Pancreas (tissue), 10 donors: ENCODE results near the gene EMD. TPM values are rescaled to one million over a fixed set of nuclear protein-coding genes. Genes with fewer than 3 reads are reported as not detected.

Source experiments
- ATAC-seq, 4 donors: fragments of 200-7000 bp; cut with Tn5 transposase; one replicate each; pipeline versions ENCODE4 v1.8.0 to v1.9.1; 2020; ENCODE audit warnings: mild to moderate bottlenecking in 4 of 4, moderate library complexity in 4 of 4
- DNase-seq, 6 donors: peaks; one replicate each; pipeline ENCODE4 v3.0.0-alpha.2; 2020
- FAIRE-seq: peaks from 2 replicates; lab custom pipeline; 2012; peaks lifted over from hg19 to GRCh38; lab: Jason Lieb, UNC
- H3K27ac ChIP-seq, 4 donors: fragments of 200-600 bp; sonication (generic); 1 replicate in 3 of 4; 2 replicates in 1 of 4; pipeline versions ENCODE4 v1.5.0 to v1.8.0; 2020
- H3K27me3 ChIP-seq, 4 donors: fragments of 200-600 bp; one replicate each; pipeline ENCODE4 v1.8.0; 2021
- H3K36me3 ChIP-seq, 3 donors: fragments of 200-600 bp; sonication (generic) in 1 of 3; one replicate each; pipeline versions ENCODE4 v1.5.0 to v1.8.0; 2020 to 2021
- H3K4me1 ChIP-seq, 3 donors: fragments of 200-600 bp; one replicate each; pipeline ENCODE4 v1.8.0; 2021
- H3K4me3 ChIP-seq, 4 donors: fragments of 200-600 bp; sonication (generic) in 2 of 4; one replicate each; pipeline versions ENCODE4 v1.5.0 to v1.8.0; 2020 to 2021
- H3K9me3 ChIP-seq, 4 donors: fragments of 200-600 bp; one replicate each; pipeline ENCODE4 v1.8.0; 2021
- WGBS, 2 donors: extraction: QIAGEN DNeasy Blood & Tissue Kit; methylation state at CpG; one replicate each; pipeline ENCODE4 v1.1.7; 2013; 5-methylcytosine and 5-hydroxymethylcytosine counted together
- intact Hi-C, 3 donors: fragments of 100-400 bp; cut with DNase I; formaldehyde crosslinking; loops; one replicate each; pipeline versions ENCODE4 v1.11.1 to v1.14.2; 2022
- polyA plus RNA-seq, 2 donors: library from polyadenylated mRNA; stranded (reverse); fragments of 200-250 nt; gene quantifications; one replicate each; pipeline ENCODE4 v1.2.3, GENCODE V29; 2013
- total RNA-seq, 6 donors: library from RNA; stranded (reverse); fragmentation: NEBNext Ultra II Directional in 4 of 6; extraction: Animal tissue kit (Norgen Biotek cat#: 25700) in 4 of 6; gene quantifications; one replicate each; pipeline versions ENCODE4 v1.2.1 to v1.2.4, GENCODE V29; 2021 to 2023
- TF ChIP-seq, protein P1 (sequence below), 4 donors: fragments of 200-600 bp; sonication (generic) in 3 of 4; IDR thresholded peaks; one replicate each; pipeline versions ENCODE4 v1.5.0 to v1.8.0; 2021; ENCODE audit warnings: antibody characterized with exemption in 4 of 4
- donor health status: healthy with polysubstance abuse.
- donor health status: DM: no; HTN: no; CAD: no; lungs with moderate emphysema.
- donor health status: DM: no; HTN: no; CAD: no.
- donor health status: control.
- donor health status: control.
- donor health status: Bipolar disorder and iron deficiency.
- donor health status: DM: yes; HTN: yes; CAD: no.
- donor health status: DM: no; HTN: no; CAD: no.
- donor health status: DM: no; HTN: no; CAD: no.
- donor health status: DM: yes; HTN: yes; CAD: no.

EMD gene
- total and polyA plus RNA-seq, 8 donors, result 23.1 to 86.7 (median 41.4) TPM

DNA sequence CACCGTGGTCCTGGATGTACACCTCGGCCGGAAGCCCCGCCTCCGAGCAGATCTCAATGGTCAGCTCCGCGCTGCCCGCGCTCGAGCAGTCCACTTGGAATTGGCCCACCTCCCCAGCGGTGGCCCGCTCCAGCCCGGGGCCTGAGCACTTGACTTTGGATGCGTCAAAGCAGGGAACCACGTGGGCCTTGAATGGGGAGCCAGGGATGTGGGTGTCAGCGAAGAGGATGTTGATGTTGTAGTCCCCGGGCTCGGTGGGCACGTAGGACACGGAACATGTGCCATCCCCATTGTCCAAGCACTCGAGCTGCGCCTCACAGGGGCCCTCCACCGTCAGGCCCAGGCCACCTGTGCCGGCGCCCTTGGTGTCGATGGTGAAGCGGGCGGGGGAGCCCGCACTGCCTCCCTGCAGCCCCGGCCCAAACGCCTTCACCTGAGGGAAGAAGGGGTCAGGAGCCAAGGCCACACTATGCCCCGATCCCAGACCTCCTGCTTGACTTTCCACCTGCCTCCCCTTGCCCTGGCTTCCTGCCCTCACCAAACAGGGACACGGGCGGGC lies 18.9 kb upstream of the EMD start:
- no peak overlapping the region for H3K27ac ChIP-seq
- DNase-seq (no peak), FAIRE-seq (no peak), ATAC-seq (no peak)
- no peaks in the 10 kb centered on the region for H3K27me3 ChIP-seq
- no peaks in the 10 kb centered on the region for H3K9me3 ChIP-seq
- 94% methylated on average over 33 to 34 of the region's 34 CpGs for whole genome bisulfite sequencing, 2 donors
- TF ChIP-seq, protein P1, sequence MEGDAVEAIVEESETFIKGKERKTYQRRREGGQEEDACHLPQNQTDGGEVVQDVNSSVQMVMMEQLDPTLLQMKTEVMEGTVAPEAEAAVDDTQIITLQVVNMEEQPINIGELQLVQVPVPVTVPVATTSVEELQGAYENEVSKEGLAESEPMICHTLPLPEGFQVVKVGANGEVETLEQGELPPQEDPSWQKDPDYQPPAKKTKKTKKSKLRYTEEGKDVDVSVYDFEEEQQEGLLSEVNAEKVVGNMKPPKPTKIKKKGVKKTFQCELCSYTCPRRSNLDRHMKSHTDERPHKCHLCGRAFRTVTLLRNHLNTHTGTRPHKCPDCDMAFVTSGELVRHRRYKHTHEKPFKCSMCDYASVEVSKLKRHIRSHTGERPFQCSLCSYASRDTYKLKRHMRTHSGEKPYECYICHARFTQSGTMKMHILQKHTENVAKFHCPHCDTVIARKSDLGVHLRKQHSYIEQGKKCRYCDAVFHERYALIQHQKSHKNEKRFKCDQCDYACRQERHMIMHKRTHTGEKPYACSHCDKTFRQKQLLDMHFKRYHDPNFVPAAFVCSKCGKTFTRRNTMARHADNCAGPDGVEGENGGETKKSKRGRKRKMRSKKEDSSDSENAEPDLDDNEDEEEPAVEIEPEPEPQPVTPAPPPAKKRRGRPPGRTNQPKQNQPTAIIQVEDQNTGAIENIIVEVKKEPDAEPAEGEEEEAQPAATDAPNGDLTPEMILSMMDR (IDR thresholded peaks at IDR 0.05), result no peak
- H3K36me3 ChIP-seq, result peaks cover 0 to 4% (median 0%) of the 10 kb centered on the region in 3 donors
- no peaks in the 10 kb centered on the region for H3K4me1 ChIP-seq
- intact Hi-C loops, result no loop called here
- no peak overlapping the region for H3K4me3 ChIP-seq

DNA sequence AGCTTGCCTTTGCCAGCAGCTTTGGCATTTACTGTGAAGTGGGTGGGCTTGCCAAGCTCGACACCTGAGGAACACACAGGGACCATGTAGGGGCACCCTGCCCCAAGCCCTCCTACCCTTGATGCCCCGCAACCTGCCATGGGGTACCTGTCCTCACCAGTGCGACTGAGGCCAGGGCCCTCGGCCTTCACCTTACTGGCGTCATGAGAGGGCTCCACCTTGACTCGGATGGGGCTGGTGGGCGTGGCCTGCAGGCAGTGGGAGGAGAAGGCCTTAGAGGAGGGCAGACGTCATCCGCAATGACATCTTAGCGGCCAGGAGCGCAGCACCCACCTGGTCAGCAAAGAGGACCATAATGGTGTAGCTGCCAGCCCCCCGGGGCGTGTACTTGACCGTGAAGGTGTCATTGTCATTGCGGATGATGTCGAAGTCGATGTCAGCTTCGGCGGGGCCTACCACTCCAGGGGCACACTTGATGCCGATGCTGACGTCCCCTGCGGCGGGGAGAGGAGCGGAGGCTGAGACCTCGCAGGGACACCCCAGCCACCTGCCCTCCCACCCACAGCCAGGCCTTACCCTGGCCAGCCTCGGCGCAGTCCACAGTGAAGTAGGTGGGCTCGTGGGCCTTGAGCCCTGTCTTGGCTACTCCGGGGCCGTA lies 16.9 kb upstream of the EMD start:
- no peaks in the 10 kb centered on the region for H3K27me3 ChIP-seq
- no peak overlapping the region for H3K27ac ChIP-seq
- H3K36me3 ChIP-seq, result peaks cover 0 to 8% (median 0%) of the 10 kb centered on the region in 3 donors
- TF ChIP-seq, protein P1 (IDR thresholded peaks at IDR 0.05), result no peak
- FAIRE-seq (no peak), DNase-seq (no peak), ATAC-seq (no peak)
- no peaks in the 10 kb centered on the region for H3K4me1 ChIP-seq
- H3K9me3 ChIP-seq, result no peaks in the 10 kb centered on the region
- H3K4me3 ChIP-seq, result no peak overlapping the region
- intact Hi-C loops, result no loop called here
- WGBS, 2 donors, result 88 to 92% methylated on average over 30 of the region's 30 CpGs

DNA sequence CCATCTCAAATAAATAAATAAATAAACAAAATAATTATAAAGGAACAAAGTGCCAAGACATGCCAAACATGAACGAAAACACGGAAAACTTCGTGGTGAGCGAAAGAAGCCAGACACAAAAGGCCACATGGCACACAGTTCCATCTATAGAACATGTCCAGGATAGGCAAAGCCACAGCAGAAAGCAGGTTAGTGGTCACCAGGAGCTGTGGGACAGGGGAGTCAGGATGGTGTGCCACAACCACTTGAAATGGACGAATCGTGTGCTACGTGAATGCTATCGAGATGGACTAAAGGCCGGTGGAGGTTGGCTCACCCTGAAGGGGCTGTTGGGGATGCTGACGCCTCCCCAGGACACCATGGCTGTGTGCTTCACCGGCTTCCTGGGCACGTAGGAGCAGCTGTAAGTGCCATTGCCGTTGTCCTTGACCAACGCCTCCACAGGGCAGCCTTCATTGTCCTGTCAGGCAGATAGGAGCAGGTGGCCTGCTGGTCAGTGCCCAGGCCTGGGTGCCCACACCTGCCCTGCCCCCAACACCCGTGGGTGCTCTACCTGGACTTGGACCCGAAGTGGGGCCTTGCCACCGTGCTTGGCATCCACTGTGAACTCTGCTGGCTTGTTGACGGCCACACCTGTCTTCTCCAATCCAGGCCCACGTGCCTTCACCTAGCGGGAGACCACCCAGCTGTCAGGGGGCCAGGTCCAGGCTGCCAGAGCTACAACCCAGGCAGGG lies 15.2 kb upstream of the EMD start:
- intact Hi-C loops, result no loop called here
- DNase-seq (no peak), FAIRE-seq (no peak), ATAC-seq (no peak)
- Histone ChIP-seq H3K4me1 (no peaks in the 10 kb centered on the region), H3K27ac (no peak overlapping the region), H3K4me3 (no peak overlapping the region), H3K9me3 (no peaks in the 10 kb centered on the region), H3K27me3 (no peaks in the 10 kb centered on the region), H3K36me3 (peaks cover 0 to 8% (median 0%) of the 10 kb centered on the region in 3 donors)
- 86 to 88% methylated on average over 20 of the region's 20 CpGs for WGBS, 2 donors
- TF ChIP-seq, protein P1 (IDR thresholded peaks at IDR 0.05), result no peak

DNA sequence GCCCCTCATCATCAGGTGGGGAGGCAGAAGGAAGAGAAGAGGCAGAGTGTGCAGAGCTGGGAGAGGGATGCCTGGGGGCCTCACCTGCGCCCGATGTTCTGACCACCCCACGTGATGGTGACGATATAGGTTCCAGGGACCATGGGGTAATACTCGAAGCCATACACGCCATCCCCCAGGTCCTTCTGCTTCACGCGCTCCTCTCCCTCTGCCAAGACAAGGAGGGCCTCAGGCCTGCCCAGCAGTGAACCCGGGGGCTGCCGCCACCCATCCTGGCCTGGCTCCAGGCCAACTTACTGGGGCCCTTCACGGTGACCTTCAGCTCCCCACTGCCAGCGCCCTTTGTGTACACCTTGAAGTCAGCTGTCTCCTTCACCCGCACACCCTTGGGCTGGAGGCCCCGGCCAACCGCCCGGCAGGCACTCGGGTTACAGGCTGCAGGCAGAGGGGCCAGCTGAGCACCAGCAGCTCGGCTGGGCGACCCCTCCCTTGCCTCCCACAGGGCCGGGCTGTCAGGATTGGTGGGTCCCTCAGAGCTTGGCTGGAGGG lies 14.0 kb upstream of the EMD start:
- H3K9me3 ChIP-seq, result no peaks in the 10 kb centered on the region
- H3K4me3 ChIP-seq, result no peak overlapping the region
- 76 to 85% methylated on average over 18 to 20 of the region's 20 CpGs for WGBS, 2 donors
- intact Hi-C loops, result no loop called here
- TF ChIP-seq, protein P1 (IDR thresholded peaks at IDR 0.05), result no peak
- H3K36me3 ChIP-seq, result peaks cover 0 to 8% (median 0%) of the 10 kb centered on the region in 3 donors
- H3K27me3 ChIP-seq, result no peaks in the 10 kb centered on the region
- no peaks in the 10 kb centered on the region for H3K4me1 ChIP-seq
- no peak for ATAC-seq
- no peak overlapping the region for H3K27ac ChIP-seq
- FAIRE-seq, result no peak
- DNase-seq, result no peak
